HG03196 (cell line): Measurements from ENCODE around the gene TMEM233.
"Not testable (repeated sequence)": the region's sequence is repeated elsewhere in the genome, so short reads cannot be mapped to it uniquely, and the experiment has no call there.

Experiments used
- ATAC-seq: cut with Tn5 transposase; IDR thresholded peaks from one replicate; pipeline ENCODE4 v1.9.1; 2021; ENCODE audit not compliant: unreplicated experiment

TMEM233 gene

GRCh38 chr12:119603767-119604166 lies 10.2 kb downstream of the TMEM233 start:
- no peak for ATAC-seq

GRCh38 chr12:119609358-119609757 lies 15.8 kb downstream of the TMEM233 start:
- no peak for ATAC-seq

DNA sequence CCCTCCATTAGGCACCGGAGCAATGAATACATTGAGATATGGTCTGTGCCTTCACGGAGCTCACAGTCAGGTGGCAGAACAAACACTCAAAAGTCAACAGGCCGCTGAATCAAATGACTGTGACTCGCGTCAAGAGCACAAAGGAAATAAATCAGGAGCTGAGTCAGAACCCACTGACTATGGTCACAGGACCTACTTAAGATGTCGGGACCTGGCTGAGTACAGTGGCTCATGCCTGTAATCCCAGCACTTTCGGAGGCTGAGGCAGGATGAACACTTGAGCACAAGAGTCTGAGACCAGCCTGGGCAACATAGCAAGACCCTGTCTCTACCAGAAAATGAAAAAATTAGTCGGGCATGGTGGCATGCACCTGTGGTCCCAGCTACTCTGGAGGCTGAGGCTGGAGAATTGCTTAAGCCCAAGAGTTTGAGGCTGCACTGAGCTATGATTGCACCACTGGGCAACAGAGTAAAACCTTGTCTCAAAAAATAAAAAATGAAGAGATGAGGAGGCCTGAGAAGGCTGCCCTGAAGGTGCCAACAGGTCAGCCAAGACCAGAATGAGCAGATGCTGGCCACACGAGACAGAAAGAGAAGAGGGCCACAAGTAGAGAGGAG lies 19.9 kb downstream of the TMEM233 start:
- no peak for ATAC-seq

DNA sequence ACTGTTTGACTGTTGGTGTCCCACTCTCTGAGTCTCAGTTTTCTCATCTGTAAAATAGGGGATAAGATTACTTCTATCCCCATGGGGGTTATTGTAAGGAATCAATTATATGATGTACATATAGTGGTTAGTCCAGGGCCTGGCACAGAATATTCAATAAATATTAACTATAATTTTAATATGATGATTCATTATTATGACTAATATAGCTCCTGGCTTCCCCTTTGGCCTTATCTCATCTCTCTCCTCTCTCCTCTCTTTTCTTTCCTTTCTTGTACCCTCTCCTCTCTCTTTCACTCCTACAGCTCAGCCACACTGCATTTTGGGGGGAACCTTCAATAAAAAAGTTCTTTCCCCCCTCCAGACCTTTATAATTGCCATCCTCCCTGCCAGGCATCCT lies 21.1 kb downstream of the TMEM233 start:
- no peak for ATAC-seq

DNA sequence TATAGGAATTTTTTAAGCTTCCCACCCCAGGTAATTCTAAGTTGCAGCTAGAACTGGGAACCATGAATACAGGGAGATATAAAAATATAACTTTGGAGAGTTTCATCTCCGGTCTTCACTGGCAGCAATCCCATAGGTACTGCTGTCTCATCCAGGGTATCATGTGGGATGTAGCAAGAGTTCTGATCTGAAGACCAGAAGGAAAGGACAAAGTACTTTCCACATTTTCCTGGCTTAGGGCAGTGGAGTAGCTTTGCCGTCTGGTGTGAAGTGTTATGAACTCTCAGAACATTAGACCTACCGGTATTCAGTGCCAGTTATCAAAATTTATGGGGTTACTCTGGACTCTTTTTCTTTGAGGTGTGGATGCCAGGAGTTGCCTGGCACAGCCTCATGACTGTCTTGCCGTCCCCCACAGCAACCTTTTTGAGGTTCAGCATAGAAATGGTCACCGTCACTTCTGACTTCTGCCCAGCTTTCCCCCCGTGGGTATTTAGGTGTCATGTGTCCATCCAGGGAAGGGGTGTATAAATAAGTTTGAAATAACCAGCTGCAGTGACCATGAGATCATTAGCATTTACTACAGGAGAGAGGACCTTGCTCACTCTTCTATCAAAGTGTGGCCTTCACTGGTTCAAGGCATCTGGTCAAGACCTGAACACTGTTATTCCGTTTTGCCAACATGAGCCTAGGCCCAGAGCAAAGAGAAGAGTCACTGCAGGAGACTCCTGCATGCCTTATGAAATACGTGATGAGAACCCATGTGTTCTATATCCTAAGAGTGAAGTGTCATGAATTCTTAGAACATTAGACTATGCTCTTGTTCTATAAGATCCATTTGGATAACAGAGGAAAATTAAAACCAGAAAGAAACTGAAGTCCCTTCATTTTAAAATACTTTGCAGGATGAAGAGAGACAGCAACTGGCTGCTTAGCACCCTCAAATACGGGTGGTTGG lies 22.2 kb downstream of the TMEM233 start:
- no peak for ATAC-seq

- ATAC-seq, result not testable (repeated sequence)
These were observed 24.8 kb downstream of the TMEM233 start for GRCh38 chr12:119618328-119618896.

- ATAC-seq, result no peak
These were observed 26.9 kb downstream of the TMEM233 start for GRCh38 chr12:119620490-119620889.

GRCh38 chr12:119621878-119622277 lies 28.3 kb downstream of the TMEM233 start:
- ATAC-seq, result no peak

DNA sequence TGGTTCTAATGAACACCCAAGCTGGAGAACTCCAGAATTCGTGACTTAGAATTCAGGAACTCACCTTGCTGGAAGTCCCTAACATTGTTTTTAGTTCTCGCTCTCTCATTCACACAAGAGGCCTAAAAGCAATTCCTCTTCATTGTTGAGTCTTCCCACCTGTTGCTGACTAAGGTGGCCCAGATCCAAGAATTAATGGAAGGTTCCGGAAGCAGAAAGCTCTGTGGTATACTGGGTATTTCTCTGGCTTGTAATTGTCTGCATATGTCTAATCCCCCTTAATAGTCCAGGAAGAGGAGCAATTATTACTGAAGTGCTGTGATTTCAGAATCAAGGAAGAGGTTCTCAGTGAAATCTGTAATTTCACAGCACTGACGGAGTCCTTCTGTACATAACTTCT lies 31.4 kb downstream of the TMEM233 start:
- no peak for ATAC-seq

- ATAC-seq, result no peak
These were observed 33.6 kb downstream of the TMEM233 start for GRCh38 chr12:119627019-119627643.

GRCh38 chr12:119627686-119628085 lies 34.1 kb downstream of the TMEM233 start:
- ATAC-seq, result no peak

GRCh38 chr12:119630223-119630780 lies 36.7 kb downstream of the TMEM233 start:
- no peak for ATAC-seq

DNA sequence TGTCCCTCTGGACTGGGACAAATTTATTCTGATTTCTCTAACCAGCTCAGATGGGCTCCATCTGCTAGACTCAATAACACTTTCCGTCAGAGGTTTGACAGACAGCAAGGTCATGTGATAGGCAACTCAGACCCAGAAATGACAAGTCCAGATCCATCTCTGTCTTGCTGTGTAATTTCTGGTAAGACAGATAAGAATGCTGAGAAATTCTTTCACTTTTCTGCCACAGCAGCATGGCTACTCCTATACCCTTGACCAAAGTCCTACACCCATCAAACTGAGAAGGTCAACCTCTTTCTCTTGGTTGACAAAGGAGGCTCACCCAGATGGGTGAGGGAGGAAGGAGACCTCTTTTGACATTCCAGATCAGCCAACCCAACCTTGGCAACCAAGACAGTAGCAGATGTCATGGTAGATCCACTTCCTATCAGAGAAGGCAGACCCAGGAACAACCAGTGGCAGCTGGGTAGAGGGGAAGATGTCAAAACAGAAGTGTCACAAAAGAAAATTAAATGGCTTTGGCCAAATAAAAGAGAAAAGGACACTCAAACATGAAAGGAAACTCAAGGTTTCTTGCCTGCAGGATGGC lies 37.5 kb downstream of the TMEM233 start:
- ATAC-seq, result no peak

GRCh38 chr12:119631930-119632678 lies 38.5 kb downstream of the TMEM233 start:
- ATAC-seq, result no peak

DNA sequence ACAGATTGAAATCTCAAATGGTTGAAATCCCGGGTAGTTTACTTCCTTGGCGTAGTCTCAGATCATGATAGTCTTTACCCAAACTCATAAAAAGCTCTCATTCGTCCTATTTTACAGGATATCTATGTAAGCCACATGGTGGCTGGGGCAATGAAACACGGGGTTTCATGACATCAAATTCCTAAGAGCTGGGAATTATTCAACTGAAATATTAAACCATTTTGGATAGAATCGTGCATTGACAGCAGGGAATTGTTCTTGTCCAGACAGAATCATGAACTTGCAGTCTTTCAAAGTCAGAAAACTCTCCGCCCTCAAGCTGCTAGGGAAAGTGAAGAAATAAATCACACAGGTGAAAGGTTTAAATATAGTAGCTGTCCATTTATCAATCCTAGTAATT lies 41.2 kb downstream of the TMEM233 start:
- ATAC-seq, result no peak

DNA sequence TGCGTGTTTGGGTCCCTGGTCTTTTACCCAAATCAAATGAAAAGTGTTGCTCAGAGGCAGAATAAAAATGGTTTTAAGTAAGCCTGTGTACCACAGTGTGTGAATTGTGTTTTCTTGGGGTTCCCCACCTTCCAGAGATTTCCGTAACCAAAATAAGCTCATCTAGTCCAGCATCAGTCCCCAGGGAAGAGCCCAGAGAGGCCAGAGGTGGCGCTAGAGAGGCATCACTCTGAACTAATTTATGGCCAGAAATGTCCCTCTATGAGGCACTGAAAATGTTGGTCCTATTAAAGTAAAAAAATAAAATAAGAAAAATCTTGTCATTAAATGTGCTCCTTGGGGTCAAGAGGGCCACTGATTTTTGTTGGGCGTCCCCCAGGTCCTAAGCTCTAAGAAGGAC lies 49.4 kb downstream of the TMEM233 start:
- no peak for ATAC-seq

- ATAC-seq, result no peak
These were observed 51.4 kb downstream of the TMEM233 start for GRCh38 chr12:119644930-119645329.

GRCh38 chr12:119645535-119646059 lies 52.0 kb downstream of the TMEM233 start:
- no peak for ATAC-seq

- ATAC-seq, result no peak
These were observed 55.7 kb downstream of the TMEM233 start for GRCh38 chr12:119649202-119649808.
